ENCODE data around the gene RPS6KB2. TPM values are rescaled to one million over a fixed set of nuclear protein-coding genes. Genes with fewer than 3 reads are reported as not detected.

Gene RPS6KB2
- total RNA-seq: 33.9 and 36.9 TPM in 2 replicates

DNA sequence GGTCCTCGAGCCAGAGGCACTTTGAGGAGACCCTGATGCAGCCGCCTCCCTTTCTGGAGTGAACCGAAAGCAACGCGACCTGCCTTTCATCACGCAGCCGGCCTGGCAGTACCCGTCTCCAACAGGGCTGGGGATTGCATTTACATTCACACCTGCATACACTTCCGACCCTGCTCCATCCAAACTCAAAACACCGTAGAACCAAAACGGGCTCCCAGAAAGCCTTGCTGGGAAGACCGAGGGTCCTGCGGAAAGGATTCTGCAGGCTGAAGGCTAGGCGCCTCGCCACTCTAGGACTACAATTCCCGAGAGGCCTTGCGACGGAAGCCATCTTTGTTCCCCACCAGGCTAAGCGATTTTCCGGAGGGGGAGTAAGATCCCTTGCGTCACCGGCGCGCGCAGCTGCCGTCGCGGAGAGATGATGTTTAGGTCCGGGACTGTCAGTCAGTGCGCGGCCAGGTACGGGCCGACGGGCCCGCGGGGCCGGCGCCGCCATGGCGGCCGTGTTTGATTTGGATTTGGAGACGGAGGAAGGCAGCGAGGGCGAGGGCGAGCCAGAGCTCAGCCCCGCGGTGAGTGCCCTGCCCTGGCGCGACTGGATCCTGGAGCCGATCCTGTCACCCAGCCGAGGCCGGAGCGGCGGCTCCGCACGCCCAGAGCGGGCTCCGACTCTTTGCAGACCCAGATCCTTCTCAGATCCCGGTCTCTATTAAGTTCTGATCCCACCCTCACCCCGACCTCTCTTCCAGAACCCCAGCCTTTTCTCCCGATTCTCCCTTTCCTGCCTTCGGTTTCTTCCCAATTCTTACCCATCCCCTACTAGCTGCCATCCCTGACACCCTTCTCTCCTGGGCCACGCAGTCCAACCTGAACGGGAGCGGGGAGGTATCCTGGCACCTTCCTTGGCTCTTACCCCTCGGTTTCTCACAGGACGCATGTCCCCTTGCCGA, at the start of gene RPS6KB2:
Gene RPS6KB2, plus strand, starts transcription at position 443 of the 950 bp plus-strand sequence. Its CDS starts 52 bp downstream, at position 495.
- DNase-seq (ENCODE audit: insufficient read length, low spot score, missing footprints): peak; percentile 100
- peaks cover 12% of the 10 kb centered on the region for H3K4me1 ChIP-seq (ENCODE audit: insufficient read depth, low read length)
- H3K27me3 ChIP-seq (ENCODE audit: insufficient read depth, low read length): no peaks in the 10 kb centered on the region
- H3K4me3 ChIP-seq (ENCODE audit: insufficient read depth, low read length): peak within 1 kb of the TSS; percentile 79
- H2AFZ ChIP-seq (ENCODE audit: low read length): peak within 1 kb of the TSS; percentile 90
- peaks cover 31% of the 10 kb centered on the region for H3K36me3 ChIP-seq (ENCODE audit: insufficient read depth, low read length)
- TF ChIP-seq CTCF (IDR thresholded peaks at IDR 0.05; ENCODE audit: extremely low read depth, low read depth, low read length): no peak
- peak within 1 kb of the TSS; percentile 84 for H3K27ac ChIP-seq (ENCODE audit: low read depth, low read length)
- H4K20me1 ChIP-seq (ENCODE audit: insufficient read depth, low read length): no peaks in the 10 kb centered on the region
- H3K79me2 ChIP-seq (ENCODE audit: insufficient read depth, low read length): peaks cover 25% of the 10 kb centered on the region
- H3K9me3 ChIP-seq (ENCODE audit: low read depth, low read length): no peaks in the 10 kb centered on the region
- peak within 1 kb of the TSS; percentile 87 for H3K4me2 ChIP-seq (ENCODE audit: insufficient read depth, low read length)

- peak; percentile 30 for DNase-seq (ENCODE audit: insufficient read length, low spot score, missing footprints)
- H3K4me2 ChIP-seq (ENCODE audit: insufficient read depth, low read length): no peak overlapping the region
- peaks cover 41% of the 10 kb centered on the region for H3K4me1 ChIP-seq (ENCODE audit: insufficient read depth, low read length)
- no peaks in the 10 kb centered on the region for H3K36me3 ChIP-seq (ENCODE audit: insufficient read depth, low read length)
- no peak for TF ChIP-seq CTCF (IDR thresholded peaks at IDR 0.05; ENCODE audit: extremely low read depth, low read depth, low read length)
- H2AFZ ChIP-seq (ENCODE audit: low read length): no peak overlapping the region
- H3K27ac ChIP-seq (ENCODE audit: low read depth, low read length): no peak overlapping the region
- no peaks in the 10 kb centered on the region for H3K79me2 ChIP-seq (ENCODE audit: insufficient read depth, low read length)
- no peaks in the 10 kb centered on the region for H3K27me3 ChIP-seq (ENCODE audit: insufficient read depth, low read length)
- no peak overlapping the region for H3K4me3 ChIP-seq (ENCODE audit: insufficient read depth, low read length)
- H3K9me3 ChIP-seq (ENCODE audit: low read depth, low read length): no peaks in the 10 kb centered on the region
- H4K20me1 ChIP-seq (ENCODE audit: insufficient read depth, low read length): no peaks in the 10 kb centered on the region
Measured at GRCh38 chr11:67378544-67378943, 49.8 kb upstream of the RPS6KB2 start.

- H3K79me2 ChIP-seq (ENCODE audit: insufficient read depth, low read length): no peaks in the 10 kb centered on the region
- H3K4me2 ChIP-seq (ENCODE audit: insufficient read depth, low read length): no peak overlapping the region
- peak overlapping the region; percentile 65 for H3K27ac ChIP-seq (ENCODE audit: low read depth, low read length)
- TF ChIP-seq CTCF (IDR thresholded peaks at IDR 0.05; ENCODE audit: extremely low read depth, low read depth, low read length): no peak
- H3K27me3 ChIP-seq (ENCODE audit: insufficient read depth, low read length): no peaks in the 10 kb centered on the region
- no peak overlapping the region for H3K4me3 ChIP-seq (ENCODE audit: insufficient read depth, low read length)
- H4K20me1 ChIP-seq (ENCODE audit: insufficient read depth, low read length): no peaks in the 10 kb centered on the region
- DNase-seq (ENCODE audit: insufficient read length, low spot score, missing footprints): peak; percentile 97
- no peaks in the 10 kb centered on the region for H3K9me3 ChIP-seq (ENCODE audit: low read depth, low read length)
- peaks cover 41% of the 10 kb centered on the region for H3K4me1 ChIP-seq (ENCODE audit: insufficient read depth, low read length)
- peak overlapping the region; percentile 63 for H2AFZ ChIP-seq (ENCODE audit: low read length)
- no peaks in the 10 kb centered on the region for H3K36me3 ChIP-seq (ENCODE audit: insufficient read depth, low read length)
Measured at GRCh38 chr11:67379061-67380058, 48.9 kb upstream of the RPS6KB2 start.

Data from osteoblast (primary cell).